NT2/D1 (cell line): ENCODE data around the gene PHACTR3.

Experiments
- DNase-seq: peaks from one replicate; pipeline ENCODE4 v3.0.0-alpha.2; 2011; ENCODE audit warnings: low read depth, low spot score
- H3K27me3 ChIP-seq: 2 replicates; pipeline ENCODE4 v1.6.0; 2011; ENCODE audit warnings: mild to moderate bottlenecking; ENCODE audit not compliant: insufficient read length, insufficient read depth
- H3K36me3 ChIP-seq: 2 replicates; pipeline ENCODE4 v1.6.1; 2011; ENCODE audit warnings: mild to moderate bottlenecking, low read length, mixed read lengths; ENCODE audit not compliant: insufficient read depth, insufficient read length
- H3K4me1 ChIP-seq: 2 replicates; pipeline ENCODE4 v1.5.1; 2011; ENCODE audit not compliant: insufficient read depth, insufficient read length
- H3K4me3 ChIP-seq: 2 replicates; pipeline ENCODE4 v1.5.1; 2011; ENCODE audit warnings: low read depth; ENCODE audit not compliant: insufficient read length
- H3K9ac ChIP-seq: 2 replicates; pipeline ENCODE4 v1.6.0; 2011; ENCODE audit warnings: low read depth; ENCODE audit not compliant: insufficient read length
- H3K9me3 ChIP-seq: 2 replicates; pipeline ENCODE4 v1.5.1; 2011; ENCODE audit warnings: mild to moderate bottlenecking, low read length; ENCODE audit not compliant: insufficient read depth
- SUZ12 ChIP-seq: IDR thresholded peaks from 2 replicates; pipeline ENCODE4 v1.6.1; 2011; ENCODE audit not compliant: insufficient read length, insufficient read depth; ENCODE audit errors: extremely low read depth
- YY1 ChIP-seq: IDR thresholded peaks from 2 replicates; pipeline ENCODE4 v1.6.1; 2011; ENCODE audit not compliant: insufficient read length, insufficient read depth
- ZNF274 ChIP-seq: IDR thresholded peaks from 2 replicates; pipeline ENCODE4 v1.6.1; 2011; ENCODE audit warnings: mild to moderate bottlenecking, low read depth, low read length

PHACTR3 gene

GRCh38 chr20:59561614-59562277 is 42.6 kb upstream of the PHACTR3 start:
- Histone ChIP-seq H3K9me3 (no peaks in the 10 kb centered on the region), H3K27me3 (peaks cover 43% of the 10 kb centered on the region), H3K9ac (no peak overlapping the region), H3K4me3 (no peak overlapping the region), H3K4me1 (no peaks in the 10 kb centered on the region), H3K36me3 (no peaks in the 10 kb centered on the region)
- no peak for DNase-seq
- TF ChIP-seq SUZ12 (no peak), YY1 (no peak), ZNF274 (no peak)

- DNase-seq: no peak
- TF ChIP-seq SUZ12 (no peak), YY1 (no peak), ZNF274 (no peak)
- H3K9me3 ChIP-seq: no peaks in the 10 kb centered on the region
- peaks cover 55% of the 10 kb centered on the region for H3K27me3 ChIP-seq
- no peaks in the 10 kb centered on the region for H3K36me3 ChIP-seq
- no peak overlapping the region for H3K9ac ChIP-seq
- H3K4me3 ChIP-seq: no peak overlapping the region
- H3K4me1 ChIP-seq: no peaks in the 10 kb centered on the region
Observed at GRCh38 chr20:59564171-59564570, 40.2 kb upstream of the PHACTR3 start.

GRCh38 chr20:59564943-59565342 is 39.4 kb upstream of the PHACTR3 start:
- Histone ChIP-seq H3K9ac (no peak overlapping the region), H3K4me3 (no peak overlapping the region), H3K36me3 (no peaks in the 10 kb centered on the region), H3K27me3 (peaks cover 62% of the 10 kb centered on the region), H3K9me3 (no peaks in the 10 kb centered on the region), H3K4me1 (no peaks in the 10 kb centered on the region)
- TF ChIP-seq ZNF274 (no peak), SUZ12 (no peak), YY1 (no peak)
- DNase-seq: no peak

- H3K4me3 ChIP-seq: no peak overlapping the region
- H3K9me3 ChIP-seq: no peaks in the 10 kb centered on the region
- no peak overlapping the region for H3K9ac ChIP-seq
Observed at GRCh38 chr20:59565768-59566461, 38.4 kb upstream of the PHACTR3 start.

GRCh38 chr20:59566631-59567524 is 37.5 kb upstream of the PHACTR3 start:
- TF ChIP-seq ZNF274: no peak
- TF ChIP-seq SUZ12: no peak
- no peak for TF ChIP-seq YY1
- Histone ChIP-seq H3K27me3 (peaks cover 57% of the 10 kb centered on the region), H3K9me3 (no peaks in the 10 kb centered on the region), H3K4me1 (no peaks in the 10 kb centered on the region), H3K36me3 (no peaks in the 10 kb centered on the region), H3K4me3 (no peak overlapping the region), H3K9ac (no peak overlapping the region)
- no peak for DNase-seq

More at GRCh38 chr20:59565768-59566461, 38.4 kb upstream of the PHACTR3 start:
- H3K4me1 ChIP-seq: no peaks in the 10 kb centered on the region
- peaks cover 62% of the 10 kb centered on the region for H3K27me3 ChIP-seq
- H3K36me3 ChIP-seq: no peaks in the 10 kb centered on the region
- DNase-seq: no peak
- TF ChIP-seq YY1 (no peak), ZNF274 (no peak), SUZ12 (no peak)

- Histone ChIP-seq H3K4me1 (no peaks in the 10 kb centered on the region), H3K36me3 (no peaks in the 10 kb centered on the region), H3K4me3 (no peak overlapping the region), H3K9me3 (no peaks in the 10 kb centered on the region), H3K27me3 (peaks cover 60% of the 10 kb centered on the region), H3K9ac (no peak overlapping the region)
- DNase-seq: no peak
- TF ChIP-seq SUZ12 (no peak), ZNF274 (no peak), YY1 (no peak)
Observed at GRCh38 chr20:59567585-59568508, 36.5 kb upstream of the PHACTR3 start.
